ENCODE data around the gene B4GALNT2. TPM values are rescaled to one million over a fixed set of nuclear protein-coding genes. Genes with fewer than 3 reads are reported as not detected.

Gene B4GALNT2
- polyA plus RNA-seq, 10 donors = 0.05 to 0.22 (median 0.12) TPM

Other genes with a start within 250 kb of the B4GALNT2 start
- 100 to 1,000 TPM; 110 to 146 (median 128) TPM for gene ATP5MC1, start 240.0 kb upstream of the B4GALNT2 start, polyA plus RNA-seq (ENCODE audit: insufficient read length in 10 of 10)
- 10 to 100 TPM; 55.4 to 68.9 (median 59.9) TPM for gene UBE2Z, start 224.4 kb upstream of the B4GALNT2 start, polyA plus RNA-seq (ENCODE audit: insufficient read length in 10 of 10)
- gene SNF8, start 187.9 kb upstream of the B4GALNT2 start, polyA plus RNA-seq (ENCODE audit: insufficient read length in 10 of 10) = 10 to 100 TPM; 59.5 to 78.6 (median 65.4) TPM
- gene GIP, start 164.2 kb upstream of the B4GALNT2 start, polyA plus RNA-seq (ENCODE audit: insufficient read length in 10 of 10) = under 1 TPM in 1 of 10 donors, not detected in 9; 0.35 TPM
- gene IGF2BP1, start 135.4 kb upstream of the B4GALNT2 start, polyA plus RNA-seq (ENCODE audit: insufficient read length in 10 of 10) = 10 to 100 TPM in 8 of 10 donors, 1 to 10 TPM in 2; 5.2 to 17.7 (median 12.3) TPM
- 1 to 10 TPM in 8 of 10 donors, under 1 TPM in 2; 0.50 to 1.8 (median 1.2) TPM for gene GNGT2, start 77.8 kb downstream of the B4GALNT2 start, polyA plus RNA-seq (ENCODE audit: insufficient read length in 10 of 10)
- gene ABI3, start 77.9 kb downstream of the B4GALNT2 start, polyA plus RNA-seq (ENCODE audit: insufficient read length in 10 of 10) = 1 to 10 TPM; 3.0 to 5.4 (median 4.0) TPM
- gene PHOSPHO1, start 98.0 kb downstream of the B4GALNT2 start, polyA plus RNA-seq (ENCODE audit: insufficient read length in 10 of 10) = 10 to 100 TPM in 8 of 10 donors, 1 to 10 TPM in 2; 9.0 to 22.6 (median 15.4) TPM
- 10 to 100 TPM; 14.9 to 22.2 (median 16.7) TPM for gene ZNF652, start 229.5 kb downstream of the B4GALNT2 start, polyA plus RNA-seq (ENCODE audit: insufficient read length in 10 of 10)